WERI-Rb-1 (cell line): ENCODE data around the gene MPPED2.

Experiments used
- DNase-seq: peaks from one replicate; pipeline ENCODE4 v3.0.0-alpha.2; 2020
- H3K27ac ChIP-seq: fragments of 250-450 bp; sonication (Bioruptor Pico); 2 replicates; pipeline ENCODE4 v1.5.1; 2020; ENCODE audit warnings: mild to moderate bottlenecking, moderate library complexity
- H3K27me3 ChIP-seq: fragments of 250-450 bp; sonication (Bioruptor Pico); 2 replicates; pipeline ENCODE4 v1.5.1; 2021; ENCODE audit warnings: mild to moderate bottlenecking, low read depth, moderate library complexity; ENCODE audit not compliant: insufficient read depth, severe bottlenecking
- H3K36me3 ChIP-seq: fragments of 250-450 bp; sonication (Bioruptor Pico); 2 replicates; pipeline ENCODE4 v1.5.1; 2020; ENCODE audit warnings: mild to moderate bottlenecking, moderate library complexity
- H3K4me3 ChIP-seq: 2 replicates; pipeline ENCODE4 v1.5.1; 2011; ENCODE audit warnings: low read depth, mild to moderate bottlenecking, control low read depth, low read length
- H3K9me3 ChIP-seq: fragments of 250-450 bp; sonication (Bioruptor Pico); 2 replicates; pipeline ENCODE4 v1.5.1; 2021; ENCODE audit warnings: mild to moderate bottlenecking, moderate library complexity; ENCODE audit not compliant: severe bottlenecking
- CTCF ChIP-seq: IDR thresholded peaks from 2 replicates; pipeline ENCODE4 v1.5.1; 2011; ENCODE audit warnings: low read depth, mild to moderate bottlenecking, control low read depth, inconsistent platforms, low read length

Gene MPPED2

DNA sequence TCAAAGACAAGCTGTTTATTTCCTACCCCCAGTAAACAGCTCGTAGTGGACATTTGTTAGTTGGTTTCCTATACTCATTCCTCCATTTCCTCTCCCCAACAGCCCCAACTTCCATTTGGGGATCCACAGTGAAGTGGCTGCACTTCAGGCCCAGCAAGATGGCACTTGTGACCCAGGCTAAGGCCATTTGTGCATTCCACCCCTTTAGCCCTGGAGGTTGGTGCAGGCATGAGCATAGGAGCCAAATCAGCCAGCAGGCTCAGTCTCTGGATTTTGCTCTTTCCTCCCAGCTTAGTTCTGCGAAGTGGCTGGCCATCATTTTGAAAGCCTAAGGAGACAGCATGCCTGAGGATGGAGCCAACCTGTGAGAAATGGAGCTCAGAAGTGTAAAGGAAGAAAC lies 122.9 kb downstream of the MPPED2 start:
- no peak for DNase-seq
- no peaks in the 10 kb centered on the region for H3K27me3 ChIP-seq
- no peak overlapping the region for H3K4me3 ChIP-seq
- H3K36me3 ChIP-seq = peaks cover 33% of the 10 kb centered on the region
- no peak overlapping the region for H3K27ac ChIP-seq
- H3K9me3 ChIP-seq = no peaks in the 10 kb centered on the region
- TF ChIP-seq CTCF = no peak

GRCh38 chr11:30462421-30462820 lies 123.7 kb downstream of the MPPED2 start:
- H3K4me3 ChIP-seq = no peak overlapping the region
- H3K9me3 ChIP-seq = no peaks in the 10 kb centered on the region
- H3K36me3 ChIP-seq = peaks cover 33% of the 10 kb centered on the region
- no peaks in the 10 kb centered on the region for H3K27me3 ChIP-seq
- no peak for TF ChIP-seq CTCF
- H3K27ac ChIP-seq = no peak overlapping the region
- DNase-seq = no peak

- no peak overlapping the region for H3K27ac ChIP-seq
- no peak for DNase-seq
- H3K36me3 ChIP-seq = peaks cover 36% of the 10 kb centered on the region
- no peak overlapping the region for H3K4me3 ChIP-seq
- H3K9me3 ChIP-seq = no peaks in the 10 kb centered on the region
- H3K27me3 ChIP-seq = no peaks in the 10 kb centered on the region
- no peak for TF ChIP-seq CTCF
Observed at GRCh38 chr11:30459821-30460220, 126.3 kb downstream of the MPPED2 start.

DNA sequence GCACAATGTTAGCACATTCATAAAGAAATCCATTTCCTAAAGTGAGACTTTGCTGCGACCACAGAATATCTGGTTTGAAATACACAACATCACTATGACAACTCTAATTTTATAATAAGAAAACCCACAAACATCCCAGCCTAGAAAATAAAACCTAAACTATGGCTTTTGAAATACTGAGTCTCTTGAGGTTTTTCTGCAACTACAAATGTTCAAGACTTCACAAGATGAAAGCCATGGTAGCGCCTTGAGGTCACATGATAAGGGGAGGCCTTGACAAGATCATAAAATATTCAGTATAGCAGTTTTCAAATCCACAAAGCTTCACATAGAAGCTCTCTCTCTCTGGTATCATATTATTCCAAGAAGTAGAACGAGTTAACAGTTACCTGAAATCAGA lies 126.8 kb downstream of the MPPED2 start:
- no peaks in the 10 kb centered on the region for H3K27me3 ChIP-seq
- peaks cover 36% of the 10 kb centered on the region for H3K36me3 ChIP-seq
- TF ChIP-seq CTCF = no peak

DNA sequence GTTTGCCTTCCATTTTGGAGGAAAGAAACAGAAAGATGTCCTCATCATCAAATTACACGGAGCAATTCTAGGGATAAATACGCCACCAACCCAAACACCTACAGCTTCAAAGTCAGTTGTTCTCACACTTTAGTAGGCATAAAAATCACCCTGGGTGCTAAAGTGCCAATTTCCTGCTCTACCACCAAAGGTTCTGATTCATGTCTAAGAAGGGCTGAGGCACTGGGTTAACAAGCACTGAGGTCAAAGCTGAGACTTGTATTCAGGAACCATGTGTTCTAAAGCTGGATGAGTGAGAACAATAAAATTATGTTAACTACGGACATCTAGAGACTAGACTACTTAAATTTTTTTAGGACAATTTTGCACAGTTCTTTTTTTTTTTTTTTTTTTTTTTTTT lies 127.6 kb downstream of the MPPED2 start:
- Histone ChIP-seq H3K27me3 (no peaks in the 10 kb centered on the region), H3K36me3 (peaks cover 42% of the 10 kb centered on the region)

More for the DNA sequence above, 126.8 kb downstream of the MPPED2 start:
- Histone ChIP-seq H3K4me3 (no peak overlapping the region), H3K9me3 (no peaks in the 10 kb centered on the region), H3K27ac (no peak overlapping the region)
- no peak for DNase-seq

More for the DNA sequence above, 127.6 kb downstream of the MPPED2 start:
- Histone ChIP-seq H3K9me3 (no peaks in the 10 kb centered on the region), H3K4me3 (no peak overlapping the region), H3K27ac (no peak overlapping the region)
- no peak for DNase-seq
- no peak for TF ChIP-seq CTCF
